Spleen (tissue), 11 donors: ENCODE results near the gene CCNJL. TPM values are rescaled to one million over a fixed set of nuclear protein-coding genes. Genes with fewer than 3 reads are reported as not detected.

Experiments
- DNase-seq: peaks from one replicate; pipeline ENCODE4 v3.0.0-alpha.2; 2020
- H3K27ac ChIP-seq, 8 donors: fragments of 200-600 bp; sonication (generic) in 7 of 8; 1 replicate in 4 of 8; 2 replicates in 4 of 8; pipeline versions ENCODE4 v1.5.0 to v1.8.0; 2016 to 2021; ENCODE audit warnings: inconsistent platforms in 4 of 8, mild to moderate bottlenecking in 4 of 8, moderate library complexity in 1 of 8
- H3K27me3 ChIP-seq, 7 donors: fragments of 200-600 bp; sonication (generic) in 6 of 7; replicated peaks in 1 of 7; 1 replicate in 4 of 7; 2 replicates in 3 of 7; pipeline versions ENCODE4 v1.5.0 to v1.8.0; 2016 to 2021; ENCODE audit warnings: inconsistent platforms in 3 of 7, mild to moderate bottlenecking in 1 of 7
- H3K36me3 ChIP-seq, 6 donors: fragments of 200-600 bp; sonication (generic) in 5 of 6; 1 replicate in 4 of 6; 2 replicates in 2 of 6; pipeline versions ENCODE4 v1.5.0 to v1.8.0; 2016 to 2021; ENCODE audit warnings: inconsistent platforms in 2 of 6
- H3K4me1 ChIP-seq, 6 donors: fragments of 200-600 bp; sonication (generic) in 5 of 6; 1 replicate in 3 of 6; 2 replicates in 3 of 6; pipeline versions ENCODE4 v1.5.0 to v1.8.0; 2016 to 2021; ENCODE audit warnings: inconsistent platforms in 3 of 6
- H3K4me3 ChIP-seq, 8 donors: fragments of 200-600 bp; sonication (generic) in 7 of 8; 1 replicate in 4 of 8; 2 replicates in 4 of 8; pipeline versions ENCODE4 v1.5.0 to v1.8.0; 2016 to 2021; ENCODE audit warnings: inconsistent platforms in 4 of 8, mild to moderate bottlenecking in 4 of 8, moderate library complexity in 2 of 8
- H3K9me3 ChIP-seq, 8 donors: fragments of 200-600 bp; sonication (generic) in 7 of 8; 1 replicate in 4 of 8; 2 replicates in 4 of 8; pipeline versions ENCODE4 v1.5.0 to v1.8.0; 2016 to 2021; ENCODE audit warnings: inconsistent platforms in 4 of 8
- CTCF ChIP-seq, 11 experiments: fragments of 200-600 bp in 7 of 11; fragments of 450-650 bp in 4 of 11; sonication (generic) in 4 of 11; IDR thresholded peaks in 8 of 11; conservative IDR thresholded peaks in 3 of 11; 1 replicate in 7 of 11; 2 replicates in 4 of 11; pipeline versions ENCODE4 v1.4.0 to v1.8.0; 2016 to 2021; ENCODE audit warnings: antibody characterized with exemption in 11 of 11, inconsistent platforms in 4 of 11, mild to moderate bottlenecking in 1 of 11
- POLR2A ChIP-seq, 3 donors: fragments of 450-650 bp; IDR thresholded peaks; one replicate each; pipeline ENCODE4 v1.5.1; 2017; ENCODE audit warnings: antibody characterized with exemption in 3 of 3, mild to moderate bottlenecking in 1 of 3
- POLR2AphosphoS5 ChIP-seq, 3 donors: sonication (generic); formaldehyde crosslinking; IDR thresholded peaks; one replicate each; pipeline ENCODE4 v1.5.1; 2017; ENCODE audit warnings: antibody characterized with exemption in 3 of 3
- WGBS, 5 donors: extraction: QIAGEN DNeasy Blood & Tissue Kit in 3 of 5; methylation state at CpG; one replicate each; pipeline versions ENCODE4 v1.1.5 to v1.1.7; 2013 to 2018; 5-methylcytosine and 5-hydroxymethylcytosine counted together
- intact Hi-C: fragments of 100-400 bp; cut with DNase I; formaldehyde crosslinking; loops from one replicate; pipeline ENCODE4 v1.15.0; 2023; ENCODE audit warnings: low total_unique reads
- polyA plus RNA-seq, 3 donors: library from polyadenylated mRNA; stranded (reverse); fragments of 200-250 nt; gene quantifications; one replicate each; pipeline ENCODE4 v1.2.1, GENCODE V29; 2013
- total RNA-seq, 7 donors: library from RNA; depleted of rRNA in 3 of 7; stranded (reverse); fragments of >200 nt in 3 of 7; fragmentation: NEBNext Ultra II Directional in 4 of 7; extraction: Animal tissue kit (Norgen Biotek cat#: 25700) in 4 of 7; gene quantifications; one replicate each; pipeline versions ENCODE4 v1.1.0 to v1.2.1, GENCODE V29; 2016 to 2021
- donor health status: healthy with polysubstance abuse.
- donor health status: DM: no; HTN: no; CAD: no; lungs with moderate emphysema.
- donor health status: DM: no; HTN: no; CAD: no.
- donor health status: Bipolar disorder and iron deficiency.
- donor health status: healthy.
- donor health status: DM: no; HTN: no; CAD: no.
- donor health status: DM: yes; HTN: yes; CAD: no.

CCNJL gene
- total and polyA plus RNA-seq, 10 donors = 1.3 to 24.9 (median 12.9) TPM

GRCh38 chr5:160268121-160268520 lies 44.2 kb downstream of the CCNJL start:
- peak; percentile 76 for DNase-seq
- peaks cover 35 to 84% (median 63%) of the 10 kb centered on the region in 6 donors for H3K4me1 ChIP-seq
- H3K27me3 ChIP-seq = no peaks in the 10 kb centered on the region
- H3K36me3 ChIP-seq = no peaks in the 10 kb centered on the region
- intact Hi-C loops = no loop called here
- H3K27ac ChIP-seq = peak overlapping the region in 6 of 8 donors; percentile 74 to 92 (median 84)
- TF ChIP-seq POLR2AphosphoS5 (IDR thresholded peaks at IDR 0.05) (no peak), CTCF (IDR thresholded peaks at IDR 0.05 in 8 of 11, conservative IDR thresholded peaks at IDR 0.05 in 3 of 11) (no peak), POLR2A (IDR thresholded peaks at IDR 0.05) (no peak)
- WGBS, 5 donors = 66 to 81% (median 73%) methylated on average over 5 of the region's 5 CpGs
- no peaks in the 10 kb centered on the region for H3K9me3 ChIP-seq
- H3K4me3 ChIP-seq = peak overlapping the region in 1 of 8 donors; percentile 45

GRCh38 chr5:160266752-160267345 lies 45.5 kb downstream of the CCNJL start:
- H3K4me1 ChIP-seq = peaks cover 44 to 84% (median 69%) of the 10 kb centered on the region in 6 donors
- H3K27me3 ChIP-seq = peaks cover 0 to 3% (median 0%) of the 10 kb centered on the region in 7 donors
- H3K4me3 ChIP-seq = no peak overlapping the region
- H3K27ac ChIP-seq = no peak overlapping the region
- DNase-seq = peak; percentile 74
- TF ChIP-seq CTCF (IDR thresholded peaks at IDR 0.05 in 8 of 11, conservative IDR thresholded peaks at IDR 0.05 in 3 of 11) = peak in 1 of 11 experiments; percentile 10
- no peak for TF ChIP-seq POLR2AphosphoS5 (IDR thresholded peaks at IDR 0.05)
- H3K36me3 ChIP-seq = no peaks in the 10 kb centered on the region
- 64 to 80% (median 71%) methylated on average over 6 to 9 of the region's 9 CpGs for WGBS, 5 donors
- no peaks in the 10 kb centered on the region for H3K9me3 ChIP-seq
- intact Hi-C loops = no loop called here

DNA sequence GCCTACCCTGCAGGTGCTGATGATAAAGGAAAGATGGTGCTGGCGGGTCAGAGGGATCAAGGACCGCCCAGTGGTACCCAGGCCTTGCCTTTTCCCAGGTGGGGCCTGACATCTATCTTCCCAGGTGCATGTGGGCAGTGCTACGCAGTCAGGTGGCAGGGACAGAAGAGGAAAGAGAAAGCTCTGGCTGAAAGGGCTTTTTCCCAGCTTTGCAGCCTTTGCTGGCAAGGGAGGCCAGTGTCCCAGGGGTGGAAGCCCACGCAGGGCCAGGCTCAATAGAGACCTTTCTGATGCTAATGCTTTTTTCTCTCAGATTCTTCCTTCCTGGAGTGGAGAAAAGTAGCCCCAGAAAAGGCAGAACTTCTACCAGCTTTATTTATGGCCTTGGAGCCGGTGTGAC lies 46.3 kb downstream of the CCNJL start:
- H3K4me3 ChIP-seq = no peak overlapping the region
- H3K27me3 ChIP-seq = peaks cover 0 to 5% (median 0%) of the 10 kb centered on the region in 7 donors
- peak; percentile 50 for DNase-seq
- no peak overlapping the region for H3K27ac ChIP-seq
- intact Hi-C loops = no loop called here
- peaks cover 39 to 84% (median 68%) of the 10 kb centered on the region in 6 donors for H3K4me1 ChIP-seq
- no peaks in the 10 kb centered on the region for H3K9me3 ChIP-seq
- TF ChIP-seq POLR2AphosphoS5 (IDR thresholded peaks at IDR 0.05) (no peak), POLR2A (IDR thresholded peaks at IDR 0.05) (no peak), CTCF (IDR thresholded peaks at IDR 0.05 in 8 of 11, conservative IDR thresholded peaks at IDR 0.05 in 3 of 11) (no peak)
- no peaks in the 10 kb centered on the region for H3K36me3 ChIP-seq
- 67 to 84% (median 83%) methylated on average over 5 of the region's 5 CpGs for WGBS, 5 donors

DNA sequence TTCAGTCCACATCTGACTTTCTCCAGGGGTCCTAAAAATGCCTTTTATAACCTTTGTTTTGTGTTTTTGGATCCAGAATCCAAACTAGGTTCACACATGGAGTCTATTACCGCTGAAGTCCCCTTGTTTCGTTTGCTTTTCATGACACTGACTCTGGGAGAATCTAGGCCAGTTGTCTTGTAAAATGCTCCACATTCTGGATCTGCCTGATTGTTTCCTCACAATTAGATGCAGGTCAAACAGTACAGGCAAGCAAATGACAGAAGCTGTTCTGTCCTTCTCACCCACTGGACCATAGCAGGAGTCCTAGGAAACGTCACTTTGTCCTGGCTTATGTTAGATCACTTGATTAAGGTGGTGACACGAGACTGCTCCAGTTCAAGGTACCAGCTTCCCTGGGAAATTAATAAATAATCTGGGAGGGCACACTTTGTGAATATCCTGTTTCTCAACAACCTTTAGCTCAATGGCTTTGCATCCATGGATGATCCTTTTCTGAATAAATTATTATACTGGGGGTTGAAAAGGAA lies 49.0 kb downstream of the CCNJL start:
- TF ChIP-seq POLR2AphosphoS5 (IDR thresholded peaks at IDR 0.05) (no peak), POLR2A (IDR thresholded peaks at IDR 0.05) (no peak), CTCF (IDR thresholded peaks at IDR 0.05 in 8 of 11, conservative IDR thresholded peaks at IDR 0.05 in 3 of 11) (no peak)
- 72 to 82% (median 79%) methylated on average over 4 of the region's 4 CpGs for WGBS, 5 donors

More for the DNA sequence above, 49.0 kb downstream of the CCNJL start:
- DNase-seq = no peak
- no peak overlapping the region for H3K27ac ChIP-seq
- no peak overlapping the region for H3K4me3 ChIP-seq
- intact Hi-C loops = no loop called here
- H3K27me3 ChIP-seq = peaks cover 0 to 6% (median 0%) of the 10 kb centered on the region in 7 donors
- no peaks in the 10 kb centered on the region for H3K9me3 ChIP-seq
- H3K4me1 ChIP-seq = peaks cover 21 to 68% (median 50%) of the 10 kb centered on the region in 6 donors
- H3K36me3 ChIP-seq = peaks cover 0 to 15% (median 0%) of the 10 kb centered on the region in 6 donors
